ENCODE data around the gene UBAC1.

The UBAC1 gene

GRCh38 chr9:135903786-135904520 is 57.2 kb downstream of the UBAC1 start:
- Histone ChIP-seq H3K9me3 (ENCODE audit: control insufficient read depth in 5 of 5, low read length in 5 of 5) (peaks cover 0 to 3% (median 0%) of the 10 kb centered on the region in 5 donors), H3K27me3 (ENCODE audit: control insufficient read depth in 5 of 5, insufficient read depth in 4 of 5, low read length in 5 of 5) (no peaks in the 10 kb centered on the region), H3K4me3 (ENCODE audit: low read depth in 1 of 5, low read length in 5 of 5) (no peak overlapping the region), H3K9ac (ENCODE audit: low read length in 5 of 5) (no peak overlapping the region), H3K27ac (ENCODE audit: low read depth, low read length) (no peak overlapping the region), H3K36me3 (ENCODE audit: control insufficient read depth in 5 of 5, insufficient read depth in 5 of 5, low read length in 5 of 5) (no peaks in the 10 kb centered on the region), H3K4me1 (ENCODE audit: control insufficient read depth in 5 of 5, insufficient read depth in 5 of 5, low read length in 5 of 5) (peaks cover 13 to 40% (median 29%) of the 10 kb centered on the region in 5 donors)

- Histone ChIP-seq H3K4me3 (ENCODE audit: low read depth in 1 of 5, low read length in 5 of 5) (no peak overlapping the region), H3K27me3 (ENCODE audit: control insufficient read depth in 5 of 5, insufficient read depth in 4 of 5, low read length in 5 of 5) (no peaks in the 10 kb centered on the region), H3K4me1 (ENCODE audit: control insufficient read depth in 5 of 5, insufficient read depth in 5 of 5, low read length in 5 of 5) (peaks cover 9 to 33% (median 23%) of the 10 kb centered on the region in 5 donors), H3K9ac (ENCODE audit: low read length in 5 of 5) (no peak overlapping the region), H3K36me3 (ENCODE audit: control insufficient read depth in 5 of 5, insufficient read depth in 5 of 5, low read length in 5 of 5) (no peaks in the 10 kb centered on the region), H3K9me3 (ENCODE audit: control insufficient read depth in 5 of 5, low read length in 5 of 5) (no peaks in the 10 kb centered on the region), H3K27ac (ENCODE audit: low read depth, low read length) (no peak overlapping the region)
Measured at GRCh38 chr9:135903358-135903656, 57.9 kb downstream of the UBAC1 start.

GRCh38 chr9:135902655-135903357 is 58.4 kb downstream of the UBAC1 start:
- H3K36me3 ChIP-seq (ENCODE audit: control insufficient read depth in 5 of 5, insufficient read depth in 5 of 5, low read length in 5 of 5) = no peaks in the 10 kb centered on the region
- no peak overlapping the region for H3K4me3 ChIP-seq (ENCODE audit: low read depth in 1 of 5, low read length in 5 of 5)

GRCh38 chr9:135901826-135902225 is 59.3 kb downstream of the UBAC1 start:
- no peaks in the 10 kb centered on the region for H3K36me3 ChIP-seq (ENCODE audit: control insufficient read depth in 5 of 5, insufficient read depth in 5 of 5, low read length in 5 of 5)
- H3K27ac ChIP-seq (ENCODE audit: low read depth, low read length) = no peak overlapping the region
- H3K27me3 ChIP-seq (ENCODE audit: control insufficient read depth in 5 of 5, insufficient read depth in 4 of 5, low read length in 5 of 5) = no peaks in the 10 kb centered on the region
- H3K4me1 ChIP-seq (ENCODE audit: control insufficient read depth in 5 of 5, insufficient read depth in 5 of 5, low read length in 5 of 5) = peaks cover 9 to 27% (median 18%) of the 10 kb centered on the region in 5 donors
- H3K9ac ChIP-seq (ENCODE audit: low read length in 5 of 5) = no peak overlapping the region
- H3K9me3 ChIP-seq (ENCODE audit: control insufficient read depth in 5 of 5, low read length in 5 of 5) = no peaks in the 10 kb centered on the region
- no peak overlapping the region for H3K4me3 ChIP-seq (ENCODE audit: low read depth in 1 of 5, low read length in 5 of 5)

More at GRCh38 chr9:135902655-135903357, 58.4 kb downstream of the UBAC1 start:
- Histone ChIP-seq H3K9ac (ENCODE audit: low read length in 5 of 5) (no peak overlapping the region), H3K27ac (ENCODE audit: low read depth, low read length) (no peak overlapping the region), H3K4me1 (ENCODE audit: control insufficient read depth in 5 of 5, insufficient read depth in 5 of 5, low read length in 5 of 5) (peaks cover 9 to 28% (median 18%) of the 10 kb centered on the region in 5 donors), H3K27me3 (ENCODE audit: control insufficient read depth in 5 of 5, insufficient read depth in 4 of 5, low read length in 5 of 5) (no peaks in the 10 kb centered on the region), H3K9me3 (ENCODE audit: control insufficient read depth in 5 of 5, low read length in 5 of 5) (no peaks in the 10 kb centered on the region)

GRCh38 chr9:135901031-135901758 is 60.0 kb downstream of the UBAC1 start:
- Histone ChIP-seq H3K4me1 (ENCODE audit: control insufficient read depth in 5 of 5, insufficient read depth in 5 of 5, low read length in 5 of 5) (peaks cover 9 to 23% (median 15%) of the 10 kb centered on the region in 5 donors), H3K36me3 (ENCODE audit: control insufficient read depth in 5 of 5, insufficient read depth in 5 of 5, low read length in 5 of 5) (no peaks in the 10 kb centered on the region), H3K9me3 (ENCODE audit: control insufficient read depth in 5 of 5, low read length in 5 of 5) (no peaks in the 10 kb centered on the region), H3K9ac (ENCODE audit: low read length in 5 of 5) (no peak overlapping the region), H3K4me3 (ENCODE audit: low read depth in 1 of 5, low read length in 5 of 5) (no peak overlapping the region), H3K27me3 (ENCODE audit: control insufficient read depth in 5 of 5, insufficient read depth in 4 of 5, low read length in 5 of 5) (no peaks in the 10 kb centered on the region), H3K27ac (ENCODE audit: low read depth, low read length) (no peak overlapping the region)

- peaks cover 0 to 12% (median 0%) of the 10 kb centered on the region in 5 donors for H3K4me1 ChIP-seq (ENCODE audit: control insufficient read depth in 5 of 5, insufficient read depth in 5 of 5, low read length in 5 of 5)
- H3K36me3 ChIP-seq (ENCODE audit: control insufficient read depth in 5 of 5, insufficient read depth in 5 of 5, low read length in 5 of 5) = no peaks in the 10 kb centered on the region
- H3K27ac ChIP-seq (ENCODE audit: low read depth, low read length) = no peak overlapping the region
Measured at GRCh38 chr9:135898634-135899407, 62.4 kb downstream of the UBAC1 start.

GRCh38 chr9:135896626-135897025 is 64.5 kb downstream of the UBAC1 start:
- Histone ChIP-seq H3K27ac (ENCODE audit: low read depth, low read length) (no peak overlapping the region), H3K27me3 (ENCODE audit: control insufficient read depth in 5 of 5, insufficient read depth in 4 of 5, low read length in 5 of 5) (no peaks in the 10 kb centered on the region), H3K9me3 (ENCODE audit: control insufficient read depth in 5 of 5, low read length in 5 of 5) (peaks cover 0 to 2% (median 0%) of the 10 kb centered on the region in 5 donors), H3K4me3 (ENCODE audit: low read depth in 1 of 5, low read length in 5 of 5) (no peak overlapping the region), H3K36me3 (ENCODE audit: control insufficient read depth in 5 of 5, insufficient read depth in 5 of 5, low read length in 5 of 5) (no peaks in the 10 kb centered on the region), H3K4me1 (ENCODE audit: control insufficient read depth in 5 of 5, insufficient read depth in 5 of 5, low read length in 5 of 5) (peaks cover 0 to 8% (median 0%) of the 10 kb centered on the region in 5 donors), H3K9ac (ENCODE audit: low read length in 5 of 5) (no peak overlapping the region)

More at GRCh38 chr9:135898634-135899407, 62.4 kb downstream of the UBAC1 start:
- Histone ChIP-seq H3K9ac (ENCODE audit: low read length in 5 of 5) (no peak overlapping the region), H3K27me3 (ENCODE audit: control insufficient read depth in 5 of 5, insufficient read depth in 4 of 5, low read length in 5 of 5) (no peaks in the 10 kb centered on the region), H3K9me3 (ENCODE audit: control insufficient read depth in 5 of 5, low read length in 5 of 5) (peaks cover 0 to 2% (median 0%) of the 10 kb centered on the region in 5 donors), H3K4me3 (ENCODE audit: low read depth in 1 of 5, low read length in 5 of 5) (no peak overlapping the region)

GRCh38 chr9:135896205-135896604 is 65.0 kb downstream of the UBAC1 start:
- H3K36me3 ChIP-seq (ENCODE audit: control insufficient read depth in 5 of 5, insufficient read depth in 5 of 5, low read length in 5 of 5) = no peaks in the 10 kb centered on the region
- no peak overlapping the region for H3K27ac ChIP-seq (ENCODE audit: low read depth, low read length)
- H3K4me1 ChIP-seq (ENCODE audit: control insufficient read depth in 5 of 5, insufficient read depth in 5 of 5, low read length in 5 of 5) = peaks cover 0 to 10% (median 3%) of the 10 kb centered on the region in 5 donors
- H3K27me3 ChIP-seq (ENCODE audit: control insufficient read depth in 5 of 5, insufficient read depth in 4 of 5, low read length in 5 of 5) = no peaks in the 10 kb centered on the region
- H3K4me3 ChIP-seq (ENCODE audit: low read depth in 1 of 5, low read length in 5 of 5) = no peak overlapping the region
- peaks cover 0 to 2% (median 0%) of the 10 kb centered on the region in 5 donors for H3K9me3 ChIP-seq (ENCODE audit: control insufficient read depth in 5 of 5, low read length in 5 of 5)
- H3K9ac ChIP-seq (ENCODE audit: low read length in 5 of 5) = no peak overlapping the region

GRCh38 chr9:135895202-135895848 is 65.8 kb downstream of the UBAC1 start:
- Histone ChIP-seq H3K9me3 (ENCODE audit: control insufficient read depth in 5 of 5, low read length in 5 of 5) (peaks cover 0 to 2% (median 0%) of the 10 kb centered on the region in 5 donors), H3K27me3 (ENCODE audit: control insufficient read depth in 5 of 5, insufficient read depth in 4 of 5, low read length in 5 of 5) (no peaks in the 10 kb centered on the region), H3K36me3 (ENCODE audit: control insufficient read depth in 5 of 5, insufficient read depth in 5 of 5, low read length in 5 of 5) (no peaks in the 10 kb centered on the region), H3K9ac (ENCODE audit: low read length in 5 of 5) (no peak overlapping the region), H3K4me3 (ENCODE audit: low read depth in 1 of 5, low read length in 5 of 5) (no peak overlapping the region), H3K4me1 (ENCODE audit: control insufficient read depth in 5 of 5, insufficient read depth in 5 of 5, low read length in 5 of 5) (peaks cover 0 to 18% (median 12%) of the 10 kb centered on the region in 5 donors), H3K27ac (ENCODE audit: low read depth, low read length) (no peak overlapping the region)

Measured in subcutaneous abdominal adipose tissue (tissue), 5 donors.